HUDEP-2 (cell line): Measurements from ENCODE around the gene SHC4.

Experiments used
- DNase-seq, 76 experiments: peaks; one replicate each; lab custom pipeline; 2025; ENCODE audit not compliant: unreplicated experiment in 76 of 76; lab: John Stamatoyannopoulos, UW

SHC4 gene

GRCh38 chr15:48888191-48888590, 75.5 kb downstream of the SHC4 start:
- DNase-seq, result no peak

- no peak for DNase-seq
Observed at GRCh38 chr15:48887144-48887543, 76.6 kb downstream of the SHC4 start.

- no peak for DNase-seq
Observed at GRCh38 chr15:48883699-48884098, 80.0 kb downstream of the SHC4 start.

- DNase-seq, result no peak
Observed at GRCh38 chr15:48880070-48880634, 83.6 kb downstream of the SHC4 start.

- DNase-seq, result peak in 75 of 76 experiments; percentile 33 to 90 (median 81)
Observed at GRCh38 chr15:48877630-48878595, 85.8 kb downstream of the SHC4 start, which contains the start of gene EID1. EID1 (plus strand) TSS chr15:48878134; CDS start chr15:48878177, 43 bp downstream.

GRCh38 chr15:48876057-48876456, 87.7 kb downstream of the SHC4 start:
- DNase-seq, result no peak

- no peak for DNase-seq
Observed at GRCh38 chr15:48875241-48875960, 88.3 kb downstream of the SHC4 start.

GRCh38 chr15:48872632-48873031, 91.1 kb downstream of the SHC4 start:
- DNase-seq, result no peak

GRCh38 chr15:48871542-48871941, 92.2 kb downstream of the SHC4 start:
- DNase-seq, result no peak

GRCh38 chr15:48869966-48870365, 93.8 kb downstream of the SHC4 start:
- no peak for DNase-seq

- DNase-seq, result no peak
Observed at GRCh38 chr15:48868536-48868935, 95.2 kb downstream of the SHC4 start.

GRCh38 chr15:48868023-48868422, 95.7 kb downstream of the SHC4 start:
- no peak for DNase-seq

- no peak for DNase-seq
Observed at GRCh38 chr15:48866141-48866563, 97.6 kb downstream of the SHC4 start.

GRCh38 chr15:48865370-48866079, 98.2 kb downstream of the SHC4 start:
- DNase-seq, result no peak

GRCh38 chr15:48862705-48863104, 101.0 kb downstream of the SHC4 start:
- peak in 1 of 76 experiments; percentile 4 for DNase-seq

GRCh38 chr15:48861813-48862431, 101.8 kb downstream of the SHC4 start:
- peak in 43 of 76 experiments; percentile 4 to 69 (median 39) for DNase-seq

- DNase-seq, result no peak
Observed at GRCh38 chr15:48859426-48859825, 104.3 kb downstream of the SHC4 start.

- peak in 41 of 76 experiments; percentile 2 to 65 (median 28) for DNase-seq
Observed at GRCh38 chr15:48858401-48858800, 105.3 kb downstream of the SHC4 start.

- DNase-seq, result no peak
Observed at GRCh38 chr15:48856942-48857341, 106.8 kb downstream of the SHC4 start.
